OCI-LY3 (cell line): ENCODE results near the gene IFNGR1.

Experiments
- H2AFZ ChIP-seq: fragments of 200-600, 300-600 bp; shearing (Covaris generic); 2 replicates; pipeline ENCODE4 v1.6.0; 2014; ENCODE audit warnings: antibody characterized with exemption, low read depth, low read length
- H3K27ac ChIP-seq: fragments of 200-600, 300-600 bp; sonication (generic); 2 replicates; pipeline ENCODE4 v1.5.1; 2014; ENCODE audit warnings: mild to moderate bottlenecking, low read length, moderate library complexity, mixed read lengths
- H3K27me3 ChIP-seq: fragments of 200-600, 300-600 bp; sonication (generic); 2 replicates; pipeline ENCODE4 v1.6.1; 2014; ENCODE audit warnings: low read depth, low read length, mixed read lengths
- H3K36me3 ChIP-seq: fragments of 200-600, 300-600 bp; sonication (generic); replicated peaks from 2 replicates; pipeline ENCODE3; 2014; ENCODE audit warnings: low read depth, low read length, mixed read lengths
- H3K4me1 ChIP-seq: fragments of 300-600, 200-600 bp; sonication (generic); 2 replicates; pipeline ENCODE4 v1.6.1; 2014; ENCODE audit warnings: low read length, mixed read lengths
- H3K4me2 ChIP-seq: fragments of 200-600, 300-600 bp; sonication (generic); 2 replicates; pipeline ENCODE4 v1.6.1; 2014; ENCODE audit warnings: low read length, mixed read lengths
- H3K4me3 ChIP-seq: fragments of 300-600, 200-600 bp; sonication (generic); 2 replicates; pipeline ENCODE4 v1.5.1; 2014; ENCODE audit warnings: antibody characterized with exemption, mild to moderate bottlenecking, low read length, moderate library complexity
- H3K79me2 ChIP-seq: fragments of 300-600, 200-600 bp; shearing (Covaris generic); 2 replicates; pipeline ENCODE4 v1.6.1; 2014; ENCODE audit warnings: mild to moderate bottlenecking, low read length, mixed read lengths
- H3K9ac ChIP-seq: fragments of 300-600, 200-600 bp; shearing (Covaris generic); 2 replicates; pipeline ENCODE4 v1.6.0; 2014; ENCODE audit warnings: mild to moderate bottlenecking, low read length, moderate library complexity
- H3K9me3 ChIP-seq: fragments of 200-600, 300-600 bp; shearing (Covaris generic); 2 replicates; pipeline ENCODE4 v1.6.1; 2014; ENCODE audit warnings: low read length, mixed read lengths; ENCODE audit not compliant: insufficient read depth
- H4K20me1 ChIP-seq: fragments of 200-600, 300-600 bp; sonication (generic); 2 replicates; pipeline ENCODE4 v1.6.1; 2016; ENCODE audit warnings: low read length, mixed read lengths; ENCODE audit not compliant: insufficient read depth
- CTCF ChIP-seq: fragments of 200-600, 300-600 bp; sonication (generic); IDR thresholded peaks from 2 replicates; pipeline ENCODE4 v1.5.1; 2014; ENCODE audit warnings: antibody characterized with exemption, low read length, low read depth
- EZH2phosphoT487 ChIP-seq: fragments of 200-600 bp; shearing (Covaris generic); IDR thresholded peaks from 2 replicates; pipeline ENCODE4 v1.6.1; 2018; ENCODE audit warnings: antibody characterized with exemption, mixed run types, low read depth

IFNGR1 gene

DNA sequence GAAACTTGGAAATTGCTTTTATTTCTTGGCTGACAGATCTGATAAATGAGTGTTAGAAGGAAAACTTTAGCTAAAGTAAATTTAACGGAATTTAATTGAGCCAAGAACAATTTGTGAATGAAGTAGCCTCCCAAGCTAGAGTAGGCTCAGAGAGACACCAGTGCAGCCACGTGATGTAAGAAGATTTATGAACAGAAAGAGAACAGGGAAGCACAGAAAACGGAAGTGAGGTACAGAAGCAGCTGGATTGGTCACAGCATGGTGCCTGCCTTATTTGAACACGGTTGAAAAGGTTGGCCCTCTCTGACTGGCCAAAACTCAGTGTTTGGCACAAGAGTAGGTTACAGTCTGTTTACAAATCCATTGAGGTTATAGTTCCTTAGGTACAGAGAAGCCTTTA, 29.5 kb upstream of the IFNGR1 start:
- Histone ChIP-seq H3K4me3 (no peak overlapping the region), H3K36me3 (peaks cover 10% of the 10 kb centered on the region), H4K20me1 (no peaks in the 10 kb centered on the region), H3K9ac (no peak overlapping the region), H3K4me1 (peaks cover 30% of the 10 kb centered on the region), H3K9me3 (peaks cover 8% of the 10 kb centered on the region; the same call in 1 of the 2 replicates), H3K4me2 (0 out of 2 replicates have a peak overlapping the region, but pooled peaks have one; percentile 10), H3K27ac (0 out of 2 replicates have a peak overlapping the region, but pooled peaks have one; percentile 11), H3K27me3 (no peaks in the 10 kb centered on the region), H3K79me2 (no peaks in the 10 kb centered on the region), H2AFZ (peak overlapping the region; percentile 96)
- TF ChIP-seq EZH2phosphoT487: no peak
- no peak for TF ChIP-seq CTCF

DNA sequence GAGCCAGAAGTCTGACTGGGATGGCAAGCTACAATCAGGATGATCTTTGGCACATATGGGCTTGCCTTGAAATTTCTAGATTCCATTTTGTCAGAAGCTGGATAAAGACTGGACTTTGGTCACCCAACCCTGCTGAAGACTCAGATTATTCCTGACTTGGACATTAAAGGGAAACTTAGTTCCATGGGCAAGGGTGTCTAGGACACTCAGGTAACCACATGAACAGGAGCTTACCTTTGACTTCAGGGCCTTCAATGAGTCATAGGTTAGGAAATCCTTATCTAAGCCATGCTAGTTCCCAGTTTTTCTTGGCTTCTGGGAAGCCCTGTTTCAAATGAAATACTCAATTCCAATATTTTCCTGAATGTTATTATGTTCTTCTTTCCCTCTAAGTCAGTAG, 28.5 kb upstream of the IFNGR1 start:
- no peak overlapping the region for H3K9ac ChIP-seq
- H3K4me1 ChIP-seq: peaks cover 30% of the 10 kb centered on the region
- no peak overlapping the region for H2AFZ ChIP-seq
- H3K4me2 ChIP-seq: peak overlapping the region; percentile 48; the same call in 1 of the 2 replicates
- H3K36me3 ChIP-seq: peaks cover 10% of the 10 kb centered on the region
- H3K9me3 ChIP-seq: peaks cover 8% of the 10 kb centered on the region; the same call in 1 of the 2 replicates
- no peaks in the 10 kb centered on the region for H4K20me1 ChIP-seq
- no peaks in the 10 kb centered on the region for H3K27me3 ChIP-seq
- TF ChIP-seq CTCF (no peak), EZH2phosphoT487 (no peak)
- no peak overlapping the region for H3K4me3 ChIP-seq
- no peak overlapping the region for H3K27ac ChIP-seq
- H3K79me2 ChIP-seq: no peaks in the 10 kb centered on the region

DNA sequence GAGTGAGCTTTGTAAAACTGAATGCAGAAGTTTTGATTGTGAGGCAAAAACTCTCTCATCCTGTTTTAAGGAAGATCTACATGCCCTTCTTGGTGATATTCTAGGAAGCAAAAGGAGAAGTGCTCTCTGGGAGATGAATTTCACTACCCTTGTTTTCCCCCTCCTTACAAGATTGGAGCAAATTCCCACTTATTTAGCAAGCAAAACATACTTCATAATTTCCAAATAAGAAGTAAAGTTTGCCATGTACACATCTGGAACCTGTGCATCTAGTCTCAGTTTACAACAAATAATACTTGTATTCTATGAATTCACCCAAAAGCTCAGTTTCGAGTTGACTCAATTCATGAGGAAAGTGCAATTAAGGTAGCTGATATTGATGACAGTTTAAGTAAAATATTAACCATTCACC, 27.6 kb upstream of the IFNGR1 start:
- peaks cover 8% of the 10 kb centered on the region; the same call in 1 of the 2 replicates for H3K9me3 ChIP-seq
- no peak overlapping the region for H3K4me3 ChIP-seq
- peak overlapping the region; percentile 48 for H3K4me2 ChIP-seq
- peaks cover 30% of the 10 kb centered on the region for H3K4me1 ChIP-seq
- TF ChIP-seq EZH2phosphoT487: no peak
- no peak for TF ChIP-seq CTCF
- no peaks in the 10 kb centered on the region for H4K20me1 ChIP-seq
- no peak overlapping the region for H2AFZ ChIP-seq
- H3K36me3 ChIP-seq: peaks cover 10% of the 10 kb centered on the region
- no peaks in the 10 kb centered on the region for H3K27me3 ChIP-seq
- no peak overlapping the region for H3K27ac ChIP-seq
- no peak overlapping the region for H3K9ac ChIP-seq
- H3K79me2 ChIP-seq: no peaks in the 10 kb centered on the region

GRCh38 chr6:137246164-137246563, 27.0 kb upstream of the IFNGR1 start:
- H3K36me3 ChIP-seq: peaks cover 10% of the 10 kb centered on the region
- H3K9ac ChIP-seq: no peak overlapping the region
- H3K4me1 ChIP-seq: peaks cover 30% of the 10 kb centered on the region
- no peak overlapping the region for H3K27ac ChIP-seq
- no peak overlapping the region for H3K4me2 ChIP-seq
- H3K4me3 ChIP-seq: no peak overlapping the region
- no peaks in the 10 kb centered on the region for H3K27me3 ChIP-seq
- peaks cover 8% of the 10 kb centered on the region; the same call in 1 of the 2 replicates for H3K9me3 ChIP-seq
- TF ChIP-seq EZH2phosphoT487 (no peak), CTCF (no peak)
- no peak overlapping the region for H2AFZ ChIP-seq
- no peaks in the 10 kb centered on the region for H3K79me2 ChIP-seq
- no peaks in the 10 kb centered on the region for H4K20me1 ChIP-seq
